Gastroesophageal sphincter (tissue), 3 donors: ENCODE results near the gene SETBP1.

ENCODE experiments used
- CTCF ChIP-seq, 4 experiments: fragments of 200-600 bp in 2 of 4; fragments of 450-650 bp in 2 of 4; sonication (generic) in 1 of 4; IDR thresholded peaks; one replicate each; pipeline ENCODE4 v1.5.1; 2017 to 2019; ENCODE audit warnings: antibody characterized with exemption in 4 of 4, mild to moderate bottlenecking in 2 of 4, moderate library complexity in 2 of 4
- EP300 ChIP-seq: sonication (generic); formaldehyde crosslinking; IDR thresholded peaks from one replicate; pipeline ENCODE4 v1.6.1; 2017; ENCODE audit warnings: antibody characterized with exemption, mild to moderate bottlenecking
- POLR2A ChIP-seq, 2 donors: fragments of 450-650 bp; IDR thresholded peaks; one replicate each; pipeline ENCODE4 v1.6.1; 2017; ENCODE audit warnings: antibody characterized with exemption in 2 of 2, mild to moderate bottlenecking in 2 of 2, moderate library complexity in 1 of 2
- POLR2AphosphoS5 ChIP-seq: sonication (generic); formaldehyde crosslinking; IDR thresholded peaks from one replicate; pipeline ENCODE4 v1.6.1; 2017; ENCODE audit warnings: antibody characterized with exemption

GRCh38 chr18:44959013-44959412, 278.3 kb downstream of the SETBP1 start:
- TF ChIP-seq CTCF (IDR thresholded peaks at IDR 0.05) (no peak), POLR2A (IDR thresholded peaks at IDR 0.05) (no peak), POLR2AphosphoS5 (no peak), EP300 (no peak)
